Activated CD8-positive, alpha-beta T cell treated with anti-CD3 and anti-CD28 coated beads, Interleukin-2, amount 10 ng/mL, durations not matched to agents 7 days and 5 days (primary cell): Measurements from ENCODE around the gene CPOX. TPM values are rescaled to one million over a fixed set of nuclear protein-coding genes. Genes with fewer than 3 reads are reported as not detected.

Experiments
- ATAC-seq: fragments of 150-1000 bp; cut with Tn5 transposase; one replicate; pipeline ENCODE4 v1.10.0; 2021; ENCODE audit warnings: moderate library complexity
- CTCF ChIA-PET: fragments of 350-600 bp; sonication (Branson Sonifier 250); formaldehyde crosslinking; loops from one replicate; lab custom pipeline; 2021; ENCODE audit warnings: antibody characterized with exemption; lab: Charles Lee
- POLR2A ChIA-PET: fragments of 350-600 bp; sonication (Branson Sonifier 250); formaldehyde crosslinking; loops from one replicate; lab custom pipeline; 2021; ENCODE audit warnings: antibody characterized with exemption; lab: Charles Lee
- DNase-seq: peaks from one replicate; pipeline ENCODE4 v3.0.0-alpha.2; 2020
- H3K27ac Mint-ChIP-seq: one replicate; pipeline ENCODE4 v1.8.0; 2021; ENCODE audit warnings: mild to moderate bottlenecking, mixed read lengths
- H3K27me3 Mint-ChIP-seq: one replicate; pipeline ENCODE4 v1.8.0; 2021; ENCODE audit warnings: low read depth, mixed read lengths
- H3K36me3 Mint-ChIP-seq: one replicate; pipeline ENCODE4 v1.8.0; 2021; ENCODE audit warnings: low read depth, mixed read lengths
- H3K4me1 Mint-ChIP-seq: one replicate; pipeline ENCODE4 v1.8.0; 2021; ENCODE audit warnings: low read depth, mixed read lengths
- H3K4me3 Mint-ChIP-seq: one replicate; pipeline ENCODE4 v1.8.0; 2021; ENCODE audit warnings: mild to moderate bottlenecking, mixed read lengths
- H3K9me3 Mint-ChIP-seq: one replicate; pipeline ENCODE4 v1.8.0; 2022; ENCODE audit warnings: mixed read lengths; ENCODE audit not compliant: insufficient read depth
- total RNA-seq, 2 experiments: library from RNA; stranded (reverse); gene quantifications; one replicate each; pipeline ENCODE4 v1.2.3, GENCODE V29; 2021

Gene CPOX
- total RNA-seq, 2 experiments from 2014 or later = 63.8 to 65.3 TPM

DNA sequence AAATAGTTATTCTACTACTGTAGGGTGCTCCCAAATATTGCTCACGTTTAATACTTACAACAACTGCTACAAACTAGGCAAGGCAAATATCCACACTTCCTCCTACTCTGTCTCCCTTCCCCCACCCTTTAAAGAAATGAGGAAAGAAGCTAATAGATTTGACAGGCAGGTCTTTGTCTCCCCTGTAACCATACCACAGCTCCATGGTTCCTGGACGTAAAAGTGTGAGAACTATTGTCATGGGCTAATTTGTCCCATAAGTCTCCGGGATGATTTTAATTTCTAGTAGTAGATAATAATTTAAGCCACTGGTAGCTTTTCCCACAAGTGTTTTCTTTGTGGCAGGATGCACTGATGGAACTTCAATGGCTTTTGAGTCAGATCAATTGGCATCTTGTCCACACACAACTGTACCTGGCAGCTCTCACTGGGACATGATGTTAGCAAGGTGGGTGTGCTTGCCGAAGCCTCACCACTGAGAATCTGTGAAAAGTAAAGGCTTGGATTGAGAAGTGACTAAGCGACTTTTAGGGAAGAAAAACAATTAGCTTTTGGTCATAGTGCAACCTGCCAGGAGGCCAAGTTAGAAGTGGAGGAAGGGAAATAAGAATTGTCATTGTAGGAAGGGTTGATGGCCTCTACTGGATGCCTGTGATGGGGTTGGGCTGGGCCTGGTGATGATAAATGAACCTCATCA, 1.4 kb upstream of the CPOX start:
- ATAC-seq (no peak), DNase-seq (no peak)
- peaks cover 45% of the 10 kb centered on the region for H3K4me1 Mint-ChIP-seq
- peaks cover 28% of the 10 kb centered on the region for H3K36me3 Mint-ChIP-seq
- H3K4me3 Mint-ChIP-seq = peak overlapping the region; percentile 31
- peaks cover 3% of the 10 kb centered on the region for H3K27me3 Mint-ChIP-seq
- POLR2A ChIA-PET = interaction anchor here (2.3 to 5.6 kb wide), 3 partner anchors 39 to 74 kb away, joined by 9 to 49 read pairs (median 34); partner anchors contain the start of gene CLDND1
- peak overlapping the region; percentile 26 for H3K27ac Mint-ChIP-seq
- no peaks in the 10 kb centered on the region for H3K9me3 Mint-ChIP-seq
- CTCF ChIA-PET = interaction anchor here (0.9 to 6.9 kb wide), 12 partner anchors 7 to 555 kb away, joined by 3 to 40 read pairs (median 6); partner anchors contain the start of genes CLDND1 and DCBLD2

DNA sequence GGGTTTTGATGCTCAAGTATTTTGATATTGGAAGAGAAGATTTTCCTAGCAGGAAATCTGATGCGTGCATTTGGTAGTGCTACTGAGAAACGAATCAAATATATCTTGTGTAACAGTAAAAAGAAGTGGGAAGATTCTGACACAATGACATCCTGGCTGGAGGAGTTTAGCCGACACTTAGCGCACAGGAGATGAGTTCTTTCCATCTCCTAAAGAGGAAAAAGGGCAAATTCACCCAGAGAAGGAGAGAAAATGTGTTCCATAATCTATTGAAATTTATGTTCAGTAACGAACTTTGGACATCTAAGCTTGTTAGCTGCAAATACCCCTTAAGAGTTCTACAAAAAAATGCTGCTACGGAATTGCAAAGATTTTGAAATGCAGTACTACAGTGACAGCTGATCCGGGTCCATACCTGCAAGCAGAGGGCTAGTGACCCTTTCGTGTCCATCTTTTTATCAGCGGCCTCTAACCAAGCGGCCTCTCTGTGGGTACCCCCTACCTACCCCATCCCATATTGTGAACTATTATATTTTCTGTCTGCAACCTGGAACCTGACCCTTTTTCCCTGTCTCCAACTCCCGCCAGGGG, 971 bp downstream of the CPOX start:
- POLR2A ChIA-PET = interaction anchor here (1.0 to 5.6 kb wide), 8 partner anchors 11 to 72 kb away, joined by 3 to 49 read pairs (median 14); partner anchors contain the start of gene CLDND1
- Mint-ChIP-seq H3K27me3 (no peaks in the 10 kb centered on the region), H3K36me3 (peaks cover 49% of the 10 kb centered on the region), H3K4me3 (peak overlapping the region; percentile 90), H3K9me3 (no peaks in the 10 kb centered on the region), H3K27ac (peak overlapping the region; percentile 88), H3K4me1 (peaks cover 56% of the 10 kb centered on the region)
- DNase-seq (no peak), ATAC-seq (no peak)
- CTCF ChIA-PET = interaction anchor here (0.7 to 6.9 kb wide), 11 partner anchors 9 to 552 kb away, joined by 3 to 40 read pairs (median 4); partner anchors contain the start of gene CLDND1

DNA sequence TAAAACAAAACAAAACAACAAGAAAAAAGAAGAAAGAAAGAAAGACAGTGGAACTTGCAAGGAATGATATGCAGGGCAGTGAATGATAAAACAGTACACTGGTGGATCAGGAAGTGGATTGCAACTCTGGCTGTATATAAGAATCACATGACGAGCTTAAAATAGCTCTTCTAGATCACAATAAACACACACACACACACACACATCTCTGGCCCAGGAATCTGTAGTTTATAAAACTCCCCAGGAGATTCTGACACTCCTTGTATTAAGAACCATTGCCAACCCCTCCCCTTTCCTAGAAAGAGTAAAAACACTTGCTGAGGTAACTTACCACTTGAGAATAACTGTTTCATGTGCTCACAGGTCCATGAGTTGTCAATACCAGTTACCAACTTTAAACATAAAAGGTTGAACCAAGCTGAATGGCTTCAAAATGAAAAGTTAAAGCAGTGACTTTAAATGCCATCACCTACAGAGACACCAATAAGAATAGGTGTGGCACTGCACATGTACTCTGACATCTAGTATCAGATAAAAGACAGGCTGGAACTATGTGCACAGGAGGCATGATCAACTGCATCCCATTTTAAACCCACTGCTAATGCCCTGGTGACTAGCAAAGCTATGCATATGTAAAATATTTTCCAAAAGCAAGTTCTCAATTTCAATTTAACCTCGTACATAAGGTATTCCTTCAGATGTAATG, 3.9 kb downstream of the CPOX start:
- Mint-ChIP-seq H3K9me3 (no peaks in the 10 kb centered on the region), H3K4me3 (peak overlapping the region; percentile 21), H3K27me3 (no peaks in the 10 kb centered on the region), H3K27ac (peak overlapping the region; percentile 65), H3K4me1 (peaks cover 66% of the 10 kb centered on the region), H3K36me3 (peaks cover 75% of the 10 kb centered on the region)
- DNase-seq = no peak
- ATAC-seq = no peak
- ChIA-PET CTCF (interaction anchor here (1.0 to 2.6 kb wide), 5 partner anchors 11 to 551 kb away, joined by 3 to 9 read pairs (median 4); no protein-coding TSS in a partner anchor), POLR2A (interaction anchor here (0.6 to 3.9 kb wide), 3 partner anchors 17 to 65 kb away, joined by 3 to 16 read pairs (median 4); no protein-coding TSS in a partner anchor)

DNA sequence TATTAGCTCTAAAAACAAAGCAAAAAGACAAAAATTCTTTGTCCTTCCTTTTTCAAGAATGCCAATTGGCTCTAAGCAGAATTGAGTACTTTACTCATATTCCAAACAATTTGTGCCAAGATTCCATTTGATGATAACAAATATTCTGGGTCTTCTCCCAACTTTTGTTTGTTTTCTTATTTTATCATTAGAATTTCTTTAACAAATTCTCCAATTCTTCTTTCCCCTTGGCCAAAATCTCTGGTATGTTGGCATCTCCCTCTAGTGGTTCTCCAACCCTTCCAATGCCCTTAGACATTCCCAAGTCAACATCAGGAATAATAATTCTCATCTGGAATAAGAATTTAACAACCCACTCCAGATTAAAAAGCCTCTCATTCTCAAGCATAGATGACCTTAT, 5.3 kb downstream of the CPOX start:
- DNase-seq = no peak
- Mint-ChIP-seq H3K36me3 (peaks cover 87% of the 10 kb centered on the region), H3K9me3 (no peaks in the 10 kb centered on the region), H3K4me3 (no peak overlapping the region), H3K27ac (no peak overlapping the region), H3K4me1 (peaks cover 71% of the 10 kb centered on the region), H3K27me3 (no peaks in the 10 kb centered on the region)
- ATAC-seq = no peak
- ChIA-PET POLR2A (no interaction called here), CTCF (interaction anchor here (0.8 to 2.3 kb wide), 7 partner anchors 14 to 548 kb away, joined by 3 to 9 read pairs (median 3); no protein-coding TSS in a partner anchor)

DNA sequence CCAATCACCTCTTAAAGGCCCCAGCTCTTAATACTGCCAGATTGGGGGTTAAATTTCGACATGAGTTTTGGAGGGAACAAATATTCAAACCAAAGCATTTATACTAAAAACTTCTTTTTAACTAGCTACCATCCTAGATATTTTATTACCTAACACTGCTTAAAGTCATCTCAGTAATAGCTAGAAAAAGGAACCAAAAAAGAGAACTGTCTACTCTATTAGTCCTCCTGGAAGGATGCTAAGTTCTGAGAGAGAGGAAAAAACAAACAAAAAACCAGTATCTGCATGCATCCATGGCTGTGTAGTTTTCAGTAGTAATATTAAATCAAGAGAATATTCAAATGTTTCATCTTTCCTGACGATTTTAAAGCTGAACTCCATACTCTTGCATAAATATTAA, 5.8 kb downstream of the CPOX start:
- ChIA-PET POLR2A (no interaction called here), CTCF (interaction anchor here (0.8 to 2.3 kb wide), 6 partner anchors 14 to 548 kb away, joined by 3 to 9 read pairs (median 4); no protein-coding TSS in a partner anchor)
- ATAC-seq (no peak), DNase-seq (no peak)
- peaks cover 75% of the 10 kb centered on the region for H3K4me1 Mint-ChIP-seq
- H3K27me3 Mint-ChIP-seq = no peaks in the 10 kb centered on the region
- H3K9me3 Mint-ChIP-seq = no peaks in the 10 kb centered on the region
- H3K27ac Mint-ChIP-seq = no peak overlapping the region
- no peak overlapping the region for H3K4me3 Mint-ChIP-seq
- H3K36me3 Mint-ChIP-seq = peaks cover 89% of the 10 kb centered on the region

DNA sequence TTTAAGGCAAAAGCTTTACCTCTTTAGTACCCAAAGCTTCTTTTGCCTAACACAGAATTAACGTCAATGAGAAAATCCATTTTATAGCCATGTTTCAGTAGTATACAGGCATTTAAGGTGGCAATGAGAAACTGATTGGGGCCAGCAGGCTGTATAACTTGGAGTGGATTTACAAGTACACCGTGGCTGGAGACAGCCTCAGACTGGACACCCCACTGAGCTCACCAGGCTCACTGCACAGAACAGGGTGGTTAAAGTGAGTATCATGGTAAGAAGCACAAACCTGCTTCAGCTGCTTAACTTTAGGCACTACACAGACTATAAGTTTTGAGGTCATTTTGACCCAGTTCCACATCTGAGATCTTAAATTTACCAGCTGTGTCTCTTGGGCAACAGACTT, 8.9 kb downstream of the CPOX start:
- no peaks in the 10 kb centered on the region for H3K9me3 Mint-ChIP-seq
- DNase-seq = no peak
- peaks cover 88% of the 10 kb centered on the region for H3K36me3 Mint-ChIP-seq
- no peak overlapping the region for H3K27ac Mint-ChIP-seq
- no peaks in the 10 kb centered on the region for H3K27me3 Mint-ChIP-seq
- H3K4me1 Mint-ChIP-seq = peaks cover 66% of the 10 kb centered on the region
- H3K4me3 Mint-ChIP-seq = no peak overlapping the region
- no peak for ATAC-seq
- CTCF ChIA-PET = interaction anchor here (0.8 to 1.2 kb wide), 3 partner anchors 9 to 11 kb away, joined by 3 to 4 read pairs (median 4); partner anchors contain the start of gene CPOX
- POLR2A ChIA-PET = interaction anchor here (1.3 kb wide), 1 partner anchor 9 kb away, joined by 5 read pairs; the partner anchor contains the start of gene CPOX

DNA sequence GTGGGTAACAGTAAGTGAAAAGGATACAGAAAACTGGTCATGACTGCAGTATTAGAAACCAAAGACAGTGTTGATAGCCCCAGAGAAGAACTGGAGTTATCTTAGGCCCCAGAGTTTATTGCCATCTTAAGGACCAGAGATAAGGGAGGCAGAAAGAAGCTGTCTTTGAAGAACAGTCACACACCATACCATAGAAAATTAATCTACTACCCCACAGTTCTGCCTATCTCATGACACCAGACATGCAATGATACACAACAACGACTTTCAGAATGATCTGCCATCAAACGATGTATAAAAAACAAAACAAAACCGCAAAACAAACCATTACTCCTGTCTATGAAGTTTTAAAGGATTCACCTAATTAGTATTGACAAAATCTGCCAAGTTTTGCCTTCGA, 9.6 kb downstream of the CPOX start:
- ChIA-PET POLR2A (interaction anchor here (1.3 kb wide), 1 partner anchor 10 kb away, joined by 5 read pairs; the partner anchor contains the start of gene CPOX), CTCF (interaction anchor here (1.0 to 1.2 kb wide), 2 partner anchors 10 kb away, joined by 4 read pairs; partner anchors contain the start of gene CPOX)
- no peak for ATAC-seq
- no peak for DNase-seq
- Mint-ChIP-seq H3K4me1 (peaks cover 60% of the 10 kb centered on the region), H3K4me3 (no peak overlapping the region), H3K36me3 (peaks cover 85% of the 10 kb centered on the region), H3K27ac (peak overlapping the region; percentile 30), H3K27me3 (no peaks in the 10 kb centered on the region), H3K9me3 (no peaks in the 10 kb centered on the region)

DNA sequence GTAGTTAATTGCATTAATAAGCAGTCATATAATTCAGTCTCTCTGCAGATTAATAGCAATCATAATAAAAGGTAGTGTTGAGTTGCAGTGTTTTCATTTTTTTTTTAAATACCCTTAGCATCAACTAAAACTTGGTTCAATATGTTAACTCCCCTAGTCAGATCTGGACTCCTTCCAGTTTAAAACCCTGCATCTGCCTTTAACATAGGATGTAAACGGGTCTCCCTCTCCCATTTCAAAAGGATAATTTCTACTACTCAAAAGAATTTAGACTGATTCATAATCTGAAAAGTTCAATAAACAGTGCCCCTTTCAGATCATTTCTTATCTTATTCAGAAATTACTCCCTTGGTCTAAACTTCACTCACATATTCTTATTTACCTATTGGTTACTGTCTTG, 11.4 kb downstream of the CPOX start:
- ChIA-PET CTCF (interaction anchor here (0.8 kb wide), 1 partner anchor 14 kb away, joined by 4 read pairs; no protein-coding TSS in a partner anchor), POLR2A (interaction anchor here (0.9 to 1.2 kb wide), 2 partner anchors 9 to 11 kb away, joined by 3 to 6 read pairs; partner anchors contain the start of gene CPOX)
- Mint-ChIP-seq H3K27me3 (no peaks in the 10 kb centered on the region), H3K27ac (no peak overlapping the region), H3K4me1 (peaks cover 62% of the 10 kb centered on the region), H3K36me3 (peaks cover 86% of the 10 kb centered on the region), H3K4me3 (no peak overlapping the region), H3K9me3 (no peaks in the 10 kb centered on the region)
- DNase-seq = no peak
- ATAC-seq = no peak

DNA sequence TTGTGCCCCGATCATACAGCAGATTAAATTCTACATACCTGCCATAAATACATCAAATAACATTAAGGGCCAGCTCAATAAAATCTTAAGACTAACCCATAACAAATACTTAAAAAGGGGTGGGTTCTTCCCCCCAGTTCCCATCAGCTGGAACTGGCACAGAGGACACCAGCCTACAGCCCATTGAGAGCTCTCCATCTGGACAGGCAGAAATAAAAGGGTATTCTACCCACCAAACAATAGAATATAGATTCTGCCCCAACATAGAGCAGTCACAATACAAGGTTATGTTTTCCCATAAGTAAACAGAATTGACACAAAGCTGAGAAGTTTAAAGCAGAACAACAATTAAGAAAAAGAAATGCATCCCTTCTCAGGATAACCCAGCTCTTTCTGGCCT, 11.9 kb downstream of the CPOX start:
- no peaks in the 10 kb centered on the region for H3K9me3 Mint-ChIP-seq
- ChIA-PET POLR2A (interaction anchor here (0.9 to 1.2 kb wide), 2 partner anchors 9 to 12 kb away, joined by 3 to 6 read pairs; partner anchors contain the start of gene CPOX), CTCF (interaction anchor here (0.7 to 1.4 kb wide), 5 partner anchors 9 to 242 kb away, joined by 3 to 4 read pairs (median 3); partner anchors contain the start of gene CPOX)
- H3K4me1 Mint-ChIP-seq = peaks cover 68% of the 10 kb centered on the region
- peak overlapping the region; percentile 6 for H3K27ac Mint-ChIP-seq
- H3K4me3 Mint-ChIP-seq = no peak overlapping the region
- ATAC-seq (no peak), DNase-seq (no peak)
- H3K27me3 Mint-ChIP-seq = no peaks in the 10 kb centered on the region
- H3K36me3 Mint-ChIP-seq = peaks cover 88% of the 10 kb centered on the region

DNA sequence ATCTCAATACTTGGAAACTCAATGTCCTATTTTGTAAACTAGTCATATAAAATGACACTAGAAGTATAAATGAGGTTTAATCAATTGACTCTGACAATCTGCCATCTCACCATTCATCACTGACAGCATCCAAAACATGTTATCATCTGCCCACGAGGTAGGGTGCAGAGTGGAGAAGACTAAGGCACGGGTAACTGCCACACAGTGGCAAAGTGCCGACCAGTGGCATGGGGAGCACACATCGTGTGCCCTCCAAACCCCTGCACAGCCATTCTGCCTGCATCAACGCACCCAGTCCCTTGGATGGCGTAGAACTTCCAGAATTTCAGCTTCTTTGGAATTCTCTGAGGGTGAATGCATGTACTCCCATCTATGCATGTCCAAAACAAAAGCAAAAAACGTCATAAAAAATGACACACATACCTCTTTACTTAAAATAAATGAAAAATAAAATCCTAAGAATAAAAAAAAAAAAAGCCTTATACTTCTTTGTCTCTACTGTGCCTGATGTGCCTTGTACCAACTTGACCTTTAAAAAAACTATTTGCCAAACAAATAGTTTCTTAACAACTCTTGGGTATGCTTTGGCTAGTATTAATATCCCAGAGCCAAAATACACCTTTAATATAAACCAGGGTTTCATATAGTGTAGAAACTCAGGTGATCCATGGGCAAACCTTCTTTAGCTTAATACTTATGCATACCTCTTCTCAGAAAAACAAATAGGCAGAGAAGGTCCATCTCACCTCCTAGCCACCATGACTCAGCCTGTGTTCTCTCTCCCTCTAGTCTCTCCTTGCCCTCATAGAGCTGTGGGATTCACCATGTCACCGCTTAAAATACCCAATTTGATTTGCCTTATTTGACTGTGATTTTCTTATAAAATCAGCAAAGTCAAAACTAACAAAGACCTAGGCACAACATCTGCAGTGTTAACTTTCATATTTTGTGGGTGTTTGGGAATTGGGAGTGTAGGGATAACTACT, 12.7 kb downstream of the CPOX start:
- H3K36me3 Mint-ChIP-seq = peaks cover 86% of the 10 kb centered on the region
- ChIA-PET CTCF (interaction anchor here (0.7 to 1.4 kb wide), 4 partner anchors 9 to 241 kb away, joined by 3 to 4 read pairs (median 3); partner anchors contain the start of gene CPOX), POLR2A (interaction anchor here (0.7 to 1.2 kb wide), 3 partner anchors 10 to 22 kb away, joined by 3 to 6 read pairs (median 3); partner anchors contain the start of gene CPOX)
- no peaks in the 10 kb centered on the region for H3K9me3 Mint-ChIP-seq
- no peaks in the 10 kb centered on the region for H3K27me3 Mint-ChIP-seq
- H3K27ac Mint-ChIP-seq = no peak overlapping the region
- no peak for ATAC-seq
- DNase-seq = no peak
- H3K4me1 Mint-ChIP-seq = peaks cover 67% of the 10 kb centered on the region
- no peak overlapping the region for H3K4me3 Mint-ChIP-seq
